ENCODE data around the gene ZBTB47. TPM values are rescaled to one million over a fixed set of nuclear protein-coding genes. Genes with fewer than 3 reads are reported as not detected.

ZBTB47 gene
- total and polyA plus RNA-seq, 2 experiments from 2014 or later, result 0.48 to 2.8 TPM

DNA sequence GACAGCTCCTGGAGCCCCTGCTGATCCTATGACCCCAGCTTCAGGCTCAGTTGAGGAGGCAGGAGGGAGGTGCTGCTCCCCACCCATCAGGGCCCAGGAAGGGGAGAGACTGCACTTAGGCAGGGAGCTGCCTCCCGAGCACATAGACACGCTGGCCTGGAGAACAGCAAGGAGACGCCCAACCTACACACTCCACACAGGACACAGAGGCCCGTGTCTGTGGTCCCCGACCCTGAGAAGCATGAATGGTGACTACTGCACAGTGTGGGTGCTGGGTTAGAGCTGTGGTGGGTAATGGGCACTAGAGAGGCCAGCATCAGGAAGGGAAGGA lies 50.2 kb downstream of the ZBTB47 start:
- H3K9me2 ChIP-seq (ENCODE audit: insufficient read depth), result no peaks in the 10 kb centered on the region
- H3K4me1 Mint-ChIP-seq, result peaks cover 8% of the 10 kb centered on the region
- H3K4me3 ChIP-seq, result no peak overlapping the region
- DNase-seq (ENCODE audit: low spot score) (no peak), ATAC-seq (no peak)
- H3K79me2 ChIP-seq (replicated peaks; ENCODE audit: insufficient read depth), result no peaks in the 10 kb centered on the region
- H3K9me3 Mint-ChIP-seq, result no peaks in the 10 kb centered on the region
- no peaks in the 10 kb centered on the region for H4K20me1 ChIP-seq (replicated peaks; ENCODE audit: insufficient read depth)
- no peak overlapping the region for H3K4me3 Mint-ChIP-seq
- no peaks in the 10 kb centered on the region for H3K36me3 ChIP-seq (ENCODE audit: insufficient read depth)
- TF ChIP-seq, protein P1, sequence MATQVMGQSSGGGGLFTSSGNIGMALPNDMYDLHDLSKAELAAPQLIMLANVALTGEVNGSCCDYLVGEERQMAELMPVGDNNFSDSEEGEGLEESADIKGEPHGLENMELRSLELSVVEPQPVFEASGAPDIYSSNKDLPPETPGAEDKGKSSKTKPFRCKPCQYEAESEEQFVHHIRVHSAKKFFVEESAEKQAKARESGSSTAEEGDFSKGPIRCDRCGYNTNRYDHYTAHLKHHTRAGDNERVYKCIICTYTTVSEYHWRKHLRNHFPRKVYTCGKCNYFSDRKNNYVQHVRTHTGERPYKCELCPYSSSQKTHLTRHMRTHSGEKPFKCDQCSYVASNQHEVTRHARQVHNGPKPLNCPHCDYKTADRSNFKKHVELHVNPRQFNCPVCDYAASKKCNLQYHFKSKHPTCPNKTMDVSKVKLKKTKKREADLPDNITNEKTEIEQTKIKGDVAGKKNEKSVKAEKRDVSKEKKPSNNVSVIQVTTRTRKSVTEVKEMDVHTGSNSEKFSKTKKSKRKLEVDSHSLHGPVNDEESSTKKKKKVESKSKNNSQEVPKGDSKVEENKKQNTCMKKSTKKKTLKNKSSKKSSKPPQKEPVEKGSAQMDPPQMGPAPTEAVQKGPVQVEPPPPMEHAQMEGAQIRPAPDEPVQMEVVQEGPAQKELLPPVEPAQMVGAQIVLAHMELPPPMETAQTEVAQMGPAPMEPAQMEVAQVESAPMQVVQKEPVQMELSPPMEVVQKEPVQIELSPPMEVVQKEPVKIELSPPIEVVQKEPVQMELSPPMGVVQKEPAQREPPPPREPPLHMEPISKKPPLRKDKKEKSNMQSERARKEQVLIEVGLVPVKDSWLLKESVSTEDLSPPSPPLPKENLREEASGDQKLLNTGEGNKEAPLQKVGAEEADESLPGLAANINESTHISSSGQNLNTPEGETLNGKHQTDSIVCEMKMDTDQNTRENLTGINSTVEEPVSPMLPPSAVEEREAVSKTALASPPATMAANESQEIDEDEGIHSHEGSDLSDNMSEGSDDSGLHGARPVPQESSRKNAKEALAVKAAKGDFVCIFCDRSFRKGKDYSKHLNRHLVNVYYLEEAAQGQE (IDR thresholded peaks at IDR 0.05; ENCODE audit: unreplicated experiment), result no peak
- TF ChIP-seq POLR2AphosphoS5 (IDR thresholded peaks at IDR 0.05; ENCODE audit: low read depth) (no peak), STAT1 (IDR thresholded peaks at IDR 0.05; ENCODE audit: unreplicated experiment) (no peak), JUNB (IDR thresholded peaks at IDR 0.05; ENCODE audit: unreplicated experiment) (no peak), NANOG (IDR thresholded peaks at IDR 0.05; ENCODE audit: borderline replicate concordance) (no peak), EZH2 (IDR thresholded peaks at IDR 0.05; ENCODE audit: low read depth, unreplicated experiment) (no peak), ZNF331 (CRISPR knock-in tag; IDR thresholded peaks at IDR 0.05; ENCODE audit: low read depth) (no peak), ZNF114 (CRISPR knock-in tag; IDR thresholded peaks at IDR 0.05) (no peak), CREB1 (CRISPR knock-in tag; IDR thresholded peaks at IDR 0.05; ENCODE audit: low read depth) (no peak), EZH2phosphoT487 (IDR thresholded peaks at IDR 0.05; ENCODE audit: unreplicated experiment) (no peak)
- TF ChIP-seq, protein P2, sequence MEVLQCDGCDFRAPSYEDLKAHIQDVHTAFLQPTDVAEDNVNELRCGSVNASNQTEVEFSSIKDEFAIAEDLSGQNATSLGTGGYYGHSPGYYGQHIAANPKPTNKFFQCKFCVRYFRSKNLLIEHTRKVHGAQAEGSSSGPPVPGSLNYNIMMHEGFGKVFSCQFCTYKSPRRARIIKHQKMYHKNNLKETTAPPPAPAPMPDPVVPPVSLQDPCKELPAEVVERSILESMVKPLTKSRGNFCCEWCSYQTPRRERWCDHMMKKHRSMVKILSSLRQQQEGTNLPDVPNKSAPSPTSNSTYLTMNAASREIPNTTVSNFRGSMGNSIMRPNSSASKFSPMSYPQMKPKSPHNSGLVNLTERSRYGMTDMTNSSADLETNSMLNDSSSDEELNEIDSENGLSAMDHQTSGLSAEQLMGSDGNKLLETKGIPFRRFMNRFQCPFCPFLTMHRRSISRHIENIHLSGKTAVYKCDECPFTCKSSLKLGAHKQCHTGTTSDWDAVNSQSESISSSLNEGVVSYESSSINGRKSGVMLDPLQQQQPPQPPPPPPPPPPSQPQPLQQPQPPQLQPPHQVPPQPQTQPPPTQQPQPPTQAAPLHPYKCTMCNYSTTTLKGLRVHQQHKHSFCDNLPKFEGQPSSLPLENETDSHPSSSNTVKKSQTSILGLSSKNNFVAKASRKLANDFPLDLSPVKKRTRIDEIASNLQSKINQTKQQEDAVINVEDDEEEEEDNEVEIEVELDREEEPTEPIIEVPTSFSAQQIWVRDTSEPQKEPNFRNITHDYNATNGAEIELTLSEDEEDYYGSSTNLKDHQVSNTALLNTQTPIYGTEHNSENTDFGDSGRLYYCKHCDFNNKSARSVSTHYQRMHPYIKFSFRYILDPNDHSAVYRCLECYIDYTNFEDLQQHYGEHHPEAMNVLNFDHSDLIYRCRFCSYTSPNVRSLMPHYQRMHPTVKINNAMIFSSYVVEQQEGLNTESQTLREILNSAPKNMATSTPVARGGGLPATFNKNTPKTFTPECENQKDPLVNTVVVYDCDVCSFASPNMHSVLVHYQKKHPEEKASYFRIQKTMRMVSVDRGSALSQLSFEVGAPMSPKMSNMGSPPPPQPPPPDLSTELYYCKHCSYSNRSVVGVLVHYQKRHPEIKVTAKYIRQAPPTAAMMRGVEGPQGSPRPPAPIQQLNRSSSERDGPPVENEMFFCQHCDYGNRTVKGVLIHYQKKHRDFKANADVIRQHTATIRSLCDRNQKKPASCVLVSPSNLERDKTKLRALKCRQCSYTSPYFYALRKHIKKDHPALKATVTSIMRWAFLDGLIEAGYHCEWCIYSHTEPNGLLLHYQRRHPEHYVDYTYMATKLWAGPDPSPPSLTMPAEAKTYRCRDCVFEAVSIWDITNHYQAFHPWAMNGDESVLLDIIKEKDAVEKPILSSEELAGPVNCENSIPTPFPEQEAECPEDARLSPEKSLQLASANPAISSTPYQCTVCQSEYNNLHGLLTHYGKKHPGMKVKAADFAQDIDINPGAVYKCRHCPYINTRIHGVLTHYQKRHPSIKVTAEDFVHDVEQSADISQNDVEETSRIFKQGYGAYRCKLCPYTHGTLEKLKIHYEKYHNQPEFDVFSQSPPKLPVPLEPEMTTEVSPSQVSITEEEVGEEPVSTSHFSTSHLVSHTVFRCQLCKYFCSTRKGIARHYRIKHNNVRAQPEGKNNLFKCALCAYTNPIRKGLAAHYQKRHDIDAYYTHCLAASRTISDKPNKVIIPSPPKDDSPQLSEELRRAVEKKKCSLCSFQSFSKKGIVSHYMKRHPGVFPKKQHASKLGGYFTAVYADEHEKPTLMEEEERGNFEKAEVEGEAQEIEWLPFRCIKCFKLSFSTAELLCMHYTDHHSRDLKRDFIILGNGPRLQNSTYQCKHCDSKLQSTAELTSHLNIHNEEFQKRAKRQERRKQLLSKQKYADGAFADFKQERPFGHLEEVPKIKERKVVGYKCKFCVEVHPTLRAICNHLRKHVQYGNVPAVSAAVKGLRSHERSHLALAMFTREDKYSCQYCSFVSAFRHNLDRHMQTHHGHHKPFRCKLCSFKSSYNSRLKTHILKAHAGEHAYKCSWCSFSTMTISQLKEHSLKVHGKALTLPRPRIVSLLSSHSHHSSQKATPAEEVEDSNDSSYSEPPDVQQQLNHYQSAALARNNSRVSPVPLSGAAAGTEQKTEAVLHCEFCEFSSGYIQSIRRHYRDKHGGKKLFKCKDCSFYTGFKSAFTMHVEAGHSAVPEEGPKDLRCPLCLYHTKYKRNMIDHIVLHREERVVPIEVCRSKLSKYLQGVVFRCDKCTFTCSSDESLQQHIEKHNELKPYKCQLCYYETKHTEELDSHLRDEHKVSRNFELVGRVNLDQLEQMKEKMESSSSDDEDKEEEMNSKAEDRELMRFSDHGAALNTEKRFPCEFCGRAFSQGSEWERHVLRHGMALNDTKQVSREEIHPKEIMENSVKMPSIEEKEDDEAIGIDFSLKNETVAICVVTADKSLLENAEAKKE (CRISPR knock-in tag; IDR thresholded peaks at IDR 0.05), result no peak
- TF ChIP-seq, protein P3, sequence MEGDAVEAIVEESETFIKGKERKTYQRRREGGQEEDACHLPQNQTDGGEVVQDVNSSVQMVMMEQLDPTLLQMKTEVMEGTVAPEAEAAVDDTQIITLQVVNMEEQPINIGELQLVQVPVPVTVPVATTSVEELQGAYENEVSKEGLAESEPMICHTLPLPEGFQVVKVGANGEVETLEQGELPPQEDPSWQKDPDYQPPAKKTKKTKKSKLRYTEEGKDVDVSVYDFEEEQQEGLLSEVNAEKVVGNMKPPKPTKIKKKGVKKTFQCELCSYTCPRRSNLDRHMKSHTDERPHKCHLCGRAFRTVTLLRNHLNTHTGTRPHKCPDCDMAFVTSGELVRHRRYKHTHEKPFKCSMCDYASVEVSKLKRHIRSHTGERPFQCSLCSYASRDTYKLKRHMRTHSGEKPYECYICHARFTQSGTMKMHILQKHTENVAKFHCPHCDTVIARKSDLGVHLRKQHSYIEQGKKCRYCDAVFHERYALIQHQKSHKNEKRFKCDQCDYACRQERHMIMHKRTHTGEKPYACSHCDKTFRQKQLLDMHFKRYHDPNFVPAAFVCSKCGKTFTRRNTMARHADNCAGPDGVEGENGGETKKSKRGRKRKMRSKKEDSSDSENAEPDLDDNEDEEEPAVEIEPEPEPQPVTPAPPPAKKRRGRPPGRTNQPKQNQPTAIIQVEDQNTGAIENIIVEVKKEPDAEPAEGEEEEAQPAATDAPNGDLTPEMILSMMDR (conservative IDR thresholded peaks at IDR 0.05; ENCODE audit: low read depth in 2 of 2), result no peak
- TF ChIP-seq, protein P4, sequence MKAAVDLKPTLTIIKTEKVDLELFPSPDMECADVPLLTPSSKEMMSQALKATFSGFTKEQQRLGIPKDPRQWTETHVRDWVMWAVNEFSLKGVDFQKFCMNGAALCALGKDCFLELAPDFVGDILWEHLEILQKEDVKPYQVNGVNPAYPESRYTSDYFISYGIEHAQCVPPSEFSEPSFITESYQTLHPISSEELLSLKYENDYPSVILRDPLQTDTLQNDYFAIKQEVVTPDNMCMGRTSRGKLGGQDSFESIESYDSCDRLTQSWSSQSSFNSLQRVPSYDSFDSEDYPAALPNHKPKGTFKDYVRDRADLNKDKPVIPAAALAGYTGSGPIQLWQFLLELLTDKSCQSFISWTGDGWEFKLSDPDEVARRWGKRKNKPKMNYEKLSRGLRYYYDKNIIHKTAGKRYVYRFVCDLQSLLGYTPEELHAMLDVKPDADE (IDR thresholded peaks at IDR 0.05), result no peak
- H2AFZ ChIP-seq, result no peak overlapping the region
- H3K27me3 ChIP-seq (ENCODE audit: insufficient read depth), result no peaks in the 10 kb centered on the region
- no peaks in the 10 kb centered on the region for H3K36me3 Mint-ChIP-seq (ENCODE audit: low read depth)
- no peak overlapping the region for H3K27ac Mint-ChIP-seq
- no peaks in the 10 kb centered on the region for H3F3A ChIP-seq (replicated peaks; ENCODE audit: low read depth)
- peaks cover 11% of the 10 kb centered on the region for H3K27me3 Mint-ChIP-seq (ENCODE audit: insufficient read depth, low read depth, poor library complexity)
- H3K4me2 ChIP-seq, result no peak overlapping the region
- no peak overlapping the region for H3K27ac ChIP-seq (ENCODE audit: low read depth)
- H3K4me1 ChIP-seq (ENCODE audit: insufficient read depth), result no peaks in the 10 kb centered on the region
